HG02798 (cell line): ENCODE measurements around the gene SPDYE8.
"Not testable (repeated sequence)": the region's sequence is repeated elsewhere in the genome, so short reads cannot be mapped to it uniquely, and the experiment has no call there.

Experiments
- ATAC-seq: cut with Tn5 transposase; IDR thresholded peaks from one replicate; pipeline ENCODE4 v1.9.1; 2021; ENCODE audit warnings: mild to moderate bottlenecking; ENCODE audit not compliant: unreplicated experiment, poor library complexity

The SPDYE8 gene, protein sequence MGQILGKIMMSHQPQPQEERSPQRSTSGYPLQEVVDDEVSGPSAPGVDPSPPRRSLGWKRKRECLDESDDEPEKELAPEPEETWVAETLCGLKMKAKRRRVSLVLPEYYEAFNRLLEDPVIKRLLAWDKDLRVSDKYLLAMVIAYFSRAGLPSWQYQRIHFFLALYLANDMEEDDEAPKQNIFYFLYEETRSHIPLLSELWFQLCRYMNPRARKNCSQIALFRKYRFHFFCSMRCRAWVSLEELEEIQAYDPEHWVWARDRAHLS

DNA sequence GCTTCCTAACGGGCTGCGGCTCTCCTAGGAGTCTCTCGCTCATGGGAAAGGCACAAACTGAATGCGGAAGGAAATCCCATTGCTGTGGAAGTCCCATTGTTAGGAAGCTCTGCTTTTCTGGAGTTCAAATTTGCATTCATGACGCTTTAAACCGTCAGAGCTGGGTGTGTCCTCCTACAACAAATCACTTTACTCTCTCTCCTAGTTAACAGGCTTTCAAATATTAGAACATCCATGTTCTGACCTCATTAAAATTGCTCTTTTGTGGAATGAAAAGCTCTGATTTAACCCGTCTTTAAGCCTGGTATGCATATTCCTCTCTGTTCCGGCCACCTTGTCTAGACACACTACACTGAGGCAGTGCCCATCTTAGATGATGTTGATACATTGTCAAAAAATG, at the start of gene SPDYE8:
TSS of gene SPDYE8 (minus strand) at position 101 of the 400 bp plus-strand sequence. CDS start 1,800 bp downstream, outside the sequence.
- ATAC-seq = not testable (repeated sequence)

DNA sequence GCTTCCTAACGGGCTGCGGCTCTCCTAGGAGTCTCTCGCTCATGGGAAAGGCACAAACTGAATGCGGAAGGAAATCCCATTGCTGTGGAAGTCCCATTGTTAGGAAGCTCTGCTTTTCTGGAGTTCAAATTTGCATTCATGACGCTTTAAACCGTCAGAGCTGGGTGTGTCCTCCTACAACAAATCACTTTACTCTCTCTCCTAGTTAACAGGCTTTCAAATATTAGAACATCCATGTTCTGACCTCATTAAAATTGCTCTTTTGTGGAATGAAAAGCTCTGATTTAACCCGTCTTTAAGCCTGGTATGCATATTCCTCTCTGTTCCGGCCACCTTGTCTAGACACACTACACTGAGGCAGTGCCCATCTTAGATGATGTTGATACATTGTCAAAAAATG, 28.2 kb upstream of the SPDYE8 start, which contains the start of gene SPDYE11:
TSS of gene SPDYE11 (minus strand) at position 101 of the 400 bp plus-strand sequence. CDS start 1,800 bp downstream, outside the sequence.
- ATAC-seq = not testable (repeated sequence)

DNA sequence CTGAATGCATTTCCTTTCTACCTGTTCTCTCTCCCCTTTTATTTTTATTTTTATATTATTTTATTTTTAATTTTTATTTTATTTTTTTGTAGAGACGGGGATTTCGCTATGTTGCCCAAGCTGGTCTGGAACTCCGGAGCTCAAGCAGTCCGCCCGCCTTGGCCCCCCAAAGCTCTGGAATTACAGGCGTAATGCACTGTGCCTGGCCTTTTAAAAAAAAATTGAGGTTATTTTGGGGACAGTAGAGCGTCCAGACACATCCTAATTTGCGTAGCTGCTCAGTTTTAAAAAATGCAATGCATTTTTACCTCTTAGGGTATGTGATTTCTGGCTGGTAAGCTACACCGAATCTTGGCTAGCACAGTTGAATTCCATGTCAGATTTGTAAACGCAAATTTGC, 23.1 kb downstream of the SPDYE8 start:
- ATAC-seq = not testable (repeated sequence)

DNA sequence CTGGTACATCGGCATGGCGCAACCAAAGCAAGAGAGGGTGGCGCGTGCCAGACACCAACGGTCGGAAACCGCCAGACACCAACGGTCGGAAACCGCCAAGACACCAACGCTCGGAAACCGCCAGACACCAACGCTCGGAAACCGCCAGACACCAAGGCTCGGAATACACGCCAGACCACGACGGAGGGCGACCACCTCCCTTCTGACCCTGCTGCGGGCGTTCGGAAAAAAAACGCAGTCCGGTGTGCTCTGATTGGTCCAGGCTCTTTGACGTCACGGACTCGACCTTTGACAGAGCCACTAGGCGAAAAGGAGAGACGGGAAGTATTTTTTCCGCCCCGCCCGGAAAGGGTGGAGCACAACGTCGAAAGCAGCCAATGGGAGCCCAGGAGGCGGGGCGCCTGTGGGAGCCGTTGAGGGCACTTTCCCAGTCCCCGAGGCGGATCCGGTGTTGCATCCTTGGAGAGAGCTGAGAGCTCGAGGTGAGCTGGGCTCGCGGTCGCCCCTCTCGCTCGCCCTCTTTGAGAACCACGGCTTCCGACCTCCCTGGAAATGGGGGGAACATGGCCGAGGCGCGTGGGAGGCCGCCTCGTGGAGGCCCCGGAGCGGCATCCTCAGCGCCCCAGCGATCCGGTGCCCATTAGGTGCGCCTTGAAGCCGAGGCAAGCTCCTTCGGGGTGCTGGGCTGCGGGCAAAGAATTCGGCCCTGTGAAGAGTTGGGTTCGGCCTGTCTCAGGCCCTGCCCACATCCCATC, 23.7 kb downstream of the SPDYE8 start:
- peak; percentile 90 for ATAC-seq

DNA sequence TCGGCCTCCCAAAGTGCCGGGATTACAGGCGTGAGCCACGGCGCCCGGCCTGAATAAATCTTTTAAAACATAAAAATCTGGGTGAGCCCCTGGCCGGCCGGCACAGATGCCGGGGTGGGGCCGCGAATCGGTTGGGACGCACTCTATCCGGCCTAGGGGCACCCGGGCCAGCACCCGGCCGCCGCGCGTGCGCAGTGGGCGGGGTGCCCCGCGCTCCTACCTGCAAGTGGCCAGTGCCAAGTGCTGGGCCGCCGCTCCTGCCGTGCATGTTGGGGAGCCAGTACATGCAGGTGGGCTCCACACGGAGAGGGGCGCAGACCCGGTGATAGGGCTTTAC, 24.2 kb downstream of the SPDYE8 start:
- peak; percentile 89 for ATAC-seq

DNA sequence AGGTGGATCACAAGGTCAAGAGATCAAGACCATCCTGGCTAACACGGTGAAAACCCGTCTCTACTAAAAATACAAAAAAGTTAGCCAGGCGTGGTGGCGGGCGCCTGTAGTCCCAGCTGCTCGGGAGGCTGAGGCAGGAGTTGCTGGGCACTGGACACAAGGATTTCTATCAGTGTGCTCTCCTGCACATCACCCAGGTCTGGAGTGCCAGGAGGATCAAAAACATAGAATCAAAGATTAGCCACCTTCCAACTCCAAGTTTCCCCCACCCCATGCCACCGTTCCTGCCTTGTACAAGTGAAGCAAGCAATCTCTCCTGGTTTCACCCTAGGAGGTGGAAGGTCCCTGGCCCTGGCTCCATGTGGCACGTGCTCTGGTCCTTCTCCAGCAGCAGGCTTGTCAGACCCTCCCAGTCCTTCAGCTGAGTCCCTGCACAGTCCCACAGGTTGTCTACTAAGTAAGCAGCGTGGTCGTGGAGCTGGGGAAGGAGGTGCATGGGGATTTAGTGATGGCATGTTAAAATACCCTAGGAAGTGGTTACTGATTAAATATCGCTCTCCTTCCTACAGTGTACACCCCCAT, 31.6 kb downstream of the SPDYE8 start:
- not testable (repeated sequence) for ATAC-seq

DNA sequence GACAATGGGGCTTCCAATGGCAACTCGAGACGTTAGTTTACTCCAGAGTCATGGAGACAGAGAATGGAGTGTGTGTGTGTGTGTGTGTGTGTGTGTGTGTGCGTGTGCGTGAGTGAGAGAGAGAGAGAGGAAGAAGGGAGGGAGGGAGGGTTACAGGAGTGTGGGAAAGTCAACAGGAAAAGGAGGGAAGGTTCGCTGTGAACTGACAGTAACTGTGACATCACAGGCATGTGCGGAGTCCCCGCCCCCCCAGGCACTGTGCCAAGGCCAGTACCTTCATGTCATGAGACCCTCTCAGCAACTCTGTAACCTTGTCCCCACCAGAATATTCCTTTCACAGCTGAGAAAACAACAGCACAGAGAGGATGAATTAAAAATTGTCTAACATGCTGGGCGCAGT, 32.1 kb downstream of the SPDYE8 start:
- ATAC-seq = not testable (repeated sequence)

DNA sequence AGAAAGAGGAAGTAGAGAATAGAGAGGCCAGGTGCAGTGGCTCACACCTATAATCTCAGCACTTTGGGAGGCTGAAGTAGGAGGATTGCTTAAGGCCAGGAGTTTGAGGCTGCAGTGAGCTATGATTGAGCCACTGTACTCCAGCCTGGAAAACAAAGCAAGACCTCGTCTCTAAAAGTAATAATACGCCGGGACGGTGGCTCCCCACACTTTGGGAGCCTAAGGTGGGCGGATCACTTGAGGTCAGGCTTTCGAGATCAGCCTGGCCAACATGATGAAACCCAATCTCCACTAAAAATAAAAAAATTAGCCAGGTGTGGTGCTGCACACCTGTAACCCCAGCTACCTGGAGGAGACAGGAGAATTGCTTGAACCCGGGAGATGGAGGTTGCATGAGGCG, 34.1 kb downstream of the SPDYE8 start:
- not testable (repeated sequence) for ATAC-seq

DNA sequence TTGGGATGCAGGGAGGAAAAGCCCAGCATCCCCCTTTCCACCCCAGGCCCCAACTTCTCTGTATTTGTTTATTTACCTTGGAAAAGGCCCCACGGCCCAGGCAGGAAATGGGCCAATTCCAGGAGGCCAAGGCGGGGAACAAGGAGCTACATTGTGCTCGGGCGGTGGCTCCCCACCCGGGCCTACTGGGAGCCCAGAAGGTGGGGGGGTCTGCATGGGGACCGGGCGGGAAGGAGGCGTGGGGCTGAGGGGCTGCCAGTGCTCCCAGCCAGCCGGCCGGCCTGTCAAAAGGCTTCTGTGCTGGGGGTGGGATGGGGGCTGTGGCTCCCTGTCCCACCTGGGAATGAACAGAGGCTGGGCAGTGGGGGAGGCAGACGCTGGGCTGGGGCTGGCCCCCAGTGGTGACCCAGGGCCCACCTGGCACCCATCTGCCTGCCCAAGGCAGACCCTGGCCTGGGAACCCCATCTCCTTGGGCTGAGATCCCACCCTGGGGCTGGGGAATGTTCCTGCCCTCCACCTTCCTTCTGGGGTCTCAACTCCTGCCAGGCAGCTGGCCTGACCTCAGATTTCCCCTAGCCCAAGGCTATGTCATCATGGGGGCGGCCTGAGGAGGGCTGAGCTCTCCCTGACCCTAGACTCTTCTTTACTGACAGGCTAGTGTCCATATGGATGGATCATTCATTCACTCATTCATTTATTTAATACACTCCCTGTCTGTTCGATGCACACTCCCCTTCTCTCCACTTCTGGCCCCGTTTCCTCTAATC, 39.2 kb downstream of the SPDYE8 start:
- not testable (repeated sequence) for ATAC-seq

DNA sequence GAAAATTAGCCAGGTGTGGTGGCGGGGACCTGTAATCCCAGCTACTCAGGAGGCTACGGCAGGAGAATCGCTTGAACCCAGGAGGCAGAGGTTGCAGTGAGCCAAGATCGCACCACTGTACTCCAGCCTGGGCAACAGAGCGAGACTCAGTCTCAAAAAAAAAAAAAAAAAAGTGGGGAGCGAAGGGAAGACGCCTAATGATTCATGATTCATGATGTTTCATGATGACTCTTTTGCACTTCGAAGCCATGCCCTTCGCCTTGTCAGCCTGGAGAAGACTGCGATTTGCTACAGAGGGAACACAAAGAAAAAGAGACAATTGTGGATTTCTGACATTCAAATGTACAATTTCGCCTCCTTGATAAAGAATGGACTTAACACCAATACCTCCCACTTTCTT, 47.5 kb downstream of the SPDYE8 start:
- not testable (repeated sequence) for ATAC-seq

DNA sequence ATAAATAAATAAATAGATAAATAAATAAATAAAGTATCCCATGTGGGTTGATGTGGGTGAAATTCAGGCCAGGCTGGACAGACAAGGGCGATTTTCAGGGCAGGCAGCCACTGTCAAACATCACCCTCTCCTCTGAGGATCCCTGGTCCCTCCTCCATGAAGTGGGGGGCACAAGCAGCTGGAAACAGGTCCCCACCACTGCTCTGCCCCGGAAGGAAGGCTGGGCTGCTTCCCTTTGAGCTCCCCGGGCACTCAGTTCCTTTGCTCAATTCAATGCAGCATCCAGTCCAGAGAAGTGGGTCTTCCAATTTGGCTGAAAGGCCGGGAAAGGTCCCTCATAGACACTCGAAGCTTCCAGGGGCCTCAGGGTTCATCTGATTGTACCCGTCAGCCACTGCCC, 49.2 kb downstream of the SPDYE8 start:
- ATAC-seq = not testable (repeated sequence)

DNA sequence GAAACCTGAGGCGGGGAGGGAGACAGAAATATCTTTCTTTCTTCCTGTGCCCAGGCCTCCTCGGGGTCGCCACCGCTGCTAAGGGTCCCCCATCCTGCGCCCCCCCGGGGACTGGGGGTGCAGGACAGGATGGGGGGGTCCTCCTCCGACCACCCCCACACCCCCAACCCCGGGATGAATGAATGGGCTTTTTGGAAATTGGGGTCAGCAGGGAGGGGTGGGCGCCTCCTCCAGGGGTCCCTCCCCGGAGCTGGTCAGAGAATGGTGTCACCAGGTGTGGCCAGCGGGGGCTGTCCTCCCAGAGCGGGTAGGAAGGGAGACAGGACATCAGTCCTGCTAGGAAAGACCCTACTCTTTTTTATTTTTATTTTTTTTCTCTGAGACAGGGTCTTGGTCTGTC, 53.1 kb downstream of the SPDYE8 start:
- ATAC-seq = not testable (repeated sequence)

DNA sequence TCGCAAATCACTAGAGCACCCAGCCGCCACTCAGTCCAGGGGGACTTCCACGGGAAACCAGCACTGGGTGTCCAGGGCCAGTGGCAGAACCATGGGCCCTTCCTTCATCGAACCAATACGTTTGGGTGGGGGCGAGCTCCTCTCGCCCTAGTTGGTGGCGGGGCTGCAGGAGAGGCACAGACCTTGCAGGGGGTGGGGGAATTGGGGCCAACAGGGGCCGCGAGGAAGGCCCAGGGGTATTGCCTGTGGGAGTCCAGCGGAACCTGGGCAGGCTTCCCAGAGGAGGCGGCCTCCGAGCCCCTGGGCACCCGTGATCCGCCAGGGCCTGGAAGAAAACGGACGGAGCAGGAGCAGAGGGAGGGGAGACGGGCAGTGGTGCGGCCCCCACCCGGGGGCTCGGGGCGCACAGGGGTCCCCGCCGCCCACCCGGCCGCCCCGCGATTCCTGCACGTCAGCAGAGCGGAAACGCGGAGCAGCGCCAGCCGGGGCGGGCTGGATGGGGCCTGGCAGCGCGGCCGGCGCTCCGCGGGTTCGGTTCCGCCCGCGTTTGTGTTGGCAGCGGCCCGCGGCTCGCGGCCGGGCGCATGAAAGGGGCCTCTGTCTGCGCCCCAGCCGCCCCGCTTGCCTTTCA, 53.8 kb downstream of the SPDYE8 start:
- ATAC-seq = not testable (repeated sequence)

DNA sequence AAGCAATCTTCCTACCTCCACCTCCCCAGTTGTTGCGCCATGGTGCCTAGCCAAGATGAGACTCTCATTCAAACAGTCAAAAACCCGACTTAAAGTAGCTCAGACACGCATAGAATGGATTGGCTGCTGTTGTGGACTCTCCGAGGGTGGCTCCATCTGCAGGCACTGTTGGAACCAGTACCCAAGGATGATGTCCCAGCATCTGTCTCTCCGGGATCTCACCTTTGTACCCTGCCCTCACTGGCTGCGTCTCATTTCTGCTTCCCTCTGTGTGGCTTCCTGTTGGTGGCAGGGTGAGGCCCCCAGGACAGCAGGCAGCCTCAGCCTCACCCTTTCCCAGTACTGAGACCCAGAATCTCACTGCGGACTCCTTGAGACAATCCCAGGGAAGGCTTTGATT, 54.8 kb downstream of the SPDYE8 start:
- ATAC-seq = not testable (repeated sequence)

DNA sequence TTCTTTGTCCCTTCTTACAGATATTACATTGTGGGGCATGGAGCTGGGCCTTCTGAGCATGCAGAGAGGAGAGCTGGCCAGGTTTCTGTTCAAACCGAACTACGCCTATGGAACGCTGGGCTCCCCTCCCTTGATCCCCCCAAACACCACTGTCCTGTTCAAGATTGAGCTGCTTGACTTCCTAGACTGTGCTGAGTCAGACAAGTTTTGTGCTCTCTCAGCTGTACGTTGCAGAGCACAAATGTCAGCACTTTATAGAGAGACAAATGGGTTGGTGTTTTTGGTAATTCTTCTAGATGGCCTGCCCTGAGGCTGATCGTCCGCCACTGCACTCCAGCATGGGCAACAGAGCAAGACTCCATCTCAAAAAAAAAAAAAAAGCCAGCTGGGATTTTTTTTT, 58.1 kb downstream of the SPDYE8 start:
- not testable (repeated sequence) for ATAC-seq
